GM06990 (cell line): ENCODE results near the gene EYA2.

Experiments
- DNase-seq: peaks from one replicate; pipeline ENCODE4 v3.0.0-alpha.2; 2011; ENCODE audit not compliant: insufficient read length; ENCODE audit errors: extremely low read depth
- H3K27me3 ChIP-seq: replicated peaks from 2 replicates; pipeline ENCODE4 v1.6.0; 2011; ENCODE audit warnings: low read length; ENCODE audit not compliant: control insufficient read depth, insufficient read depth
- H3K36me3 ChIP-seq: 2 replicates; pipeline ENCODE4 v1.5.1; 2011; ENCODE audit warnings: low read length; ENCODE audit not compliant: control insufficient read depth, insufficient read depth
- H3K4me3 ChIP-seq: replicated peaks from 2 replicates; pipeline ENCODE4 v1.5.1; 2011; ENCODE audit warnings: low read depth, mild to moderate bottlenecking, control low read depth, low read length
- CTCF ChIP-seq: IDR thresholded peaks from 2 replicates; pipeline ENCODE4 v1.5.1; 2011; ENCODE audit warnings: low read length, control low read depth, mild to moderate bottlenecking, inconsistent platforms; ENCODE audit not compliant: insufficient read depth, poor library complexity, severe bottlenecking

EYA2 gene

DNA sequence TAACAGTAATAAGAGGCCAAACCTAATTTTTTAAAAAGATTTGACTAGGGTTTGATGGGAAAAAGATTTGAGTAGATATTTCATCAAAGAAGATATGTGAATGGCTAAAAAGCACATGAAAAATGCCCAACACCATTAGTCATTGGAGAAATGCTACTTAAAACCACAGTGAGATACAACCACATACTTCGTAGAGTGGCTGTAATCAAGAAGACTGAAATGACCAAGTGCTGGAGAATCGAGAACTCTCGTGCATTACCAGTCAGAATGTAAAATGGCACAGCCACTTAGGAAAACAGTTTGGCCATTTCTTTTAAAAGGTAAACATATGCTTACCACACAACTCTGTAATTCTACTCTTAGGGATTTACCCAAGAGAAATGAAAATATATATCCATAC, 175.5 kb downstream of the EYA2 start:
- DNase-seq = no peak
- H3K4me3 ChIP-seq = no peak overlapping the region
- no peak for TF ChIP-seq CTCF
- H3K36me3 ChIP-seq = peaks cover 10% of the 10 kb centered on the region
- H3K27me3 ChIP-seq = no peaks in the 10 kb centered on the region

GRCh38 chr20:47071646-47072185, 177.1 kb downstream of the EYA2 start:
- Histone ChIP-seq H3K4me3 (no peak overlapping the region), H3K27me3 (no peaks in the 10 kb centered on the region), H3K36me3 (peaks cover 11% of the 10 kb centered on the region)
- no peak for DNase-seq
- no peak for TF ChIP-seq CTCF

- no peak for DNase-seq
- no peak for TF ChIP-seq CTCF
- H3K27me3 ChIP-seq = no peaks in the 10 kb centered on the region
- H3K36me3 ChIP-seq = peaks cover 17% of the 10 kb centered on the region
- H3K4me3 ChIP-seq = no peak overlapping the region
Measured at GRCh38 chr20:47073766-47074475, 179.3 kb downstream of the EYA2 start.

DNA sequence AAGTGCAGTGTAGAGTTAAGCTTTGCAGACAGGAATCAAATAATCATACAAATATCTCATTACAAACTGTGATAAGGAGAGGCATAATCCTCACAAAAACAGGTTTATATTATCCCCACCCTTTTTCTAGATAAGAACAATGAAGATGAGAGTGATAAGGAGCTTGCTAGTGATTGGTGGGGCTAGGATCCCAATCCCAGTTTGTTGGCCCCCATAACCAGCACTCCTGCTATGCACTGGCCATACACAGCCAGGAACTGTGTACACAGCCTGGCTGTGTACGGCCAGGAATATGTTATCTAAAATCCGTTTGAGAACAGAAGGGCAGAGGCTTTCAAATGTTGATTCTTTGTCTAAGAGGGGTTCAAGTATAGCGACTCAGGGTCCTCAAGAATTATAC, 180.6 kb downstream of the EYA2 start:
- Histone ChIP-seq H3K4me3 (no peak overlapping the region), H3K36me3 (peaks cover 17% of the 10 kb centered on the region), H3K27me3 (no peaks in the 10 kb centered on the region)
- no peak for TF ChIP-seq CTCF
- no peak for DNase-seq

DNA sequence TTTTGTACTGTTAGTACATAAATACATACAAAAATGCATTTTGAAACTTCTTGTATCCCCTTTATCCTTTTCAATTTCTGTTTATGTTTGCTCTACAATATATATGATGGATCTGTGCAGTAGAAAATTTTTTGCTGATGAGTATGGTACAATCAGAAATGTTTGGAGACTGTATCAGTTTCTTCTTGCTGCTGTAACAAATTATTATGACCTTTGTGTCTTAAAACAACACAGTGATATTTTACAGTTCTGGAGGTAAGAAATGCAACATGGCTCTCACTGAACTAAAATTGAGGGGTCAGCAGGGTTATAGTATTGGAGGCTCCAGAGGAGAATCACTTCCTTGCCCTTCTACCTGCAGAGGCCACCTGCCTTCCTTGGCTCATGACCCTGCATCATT, 184.4 kb downstream of the EYA2 start:
- H3K27me3 ChIP-seq = no peaks in the 10 kb centered on the region
- no peak overlapping the region for H3K4me3 ChIP-seq
- peaks cover 12% of the 10 kb centered on the region for H3K36me3 ChIP-seq
- no peak for TF ChIP-seq CTCF
- DNase-seq = no peak

GRCh38 chr20:47080365-47080764, 185.7 kb downstream of the EYA2 start:
- Histone ChIP-seq H3K36me3 (peaks cover 9% of the 10 kb centered on the region), H3K4me3 (no peak overlapping the region), H3K27me3 (no peaks in the 10 kb centered on the region)
- DNase-seq = no peak
- TF ChIP-seq CTCF = no peak
